ENCODE results near the gene ISCA2. TPM values are rescaled to one million over a fixed set of nuclear protein-coding genes. Genes with fewer than 3 reads are reported as not detected.

Gene ISCA2
- total RNA-seq, 1 experiment from 2014 or later = 37.5 TPM

GRCh38 chr14:74511966-74512830, 18.6 kb downstream of the ISCA2 start:
- no CpG with 5 or more reads among the region's 10 CpGs for WGBS (ENCODE audit: extremely low coverage, insufficient read length, low lambda C conversion rate)
- H3K27me3 ChIP-seq (ENCODE audit: insufficient read depth, low read length) = no peaks in the 10 kb centered on the region
- peak; percentile 13 for DNase-seq
- H2BK15ac ChIP-seq (ENCODE audit: low read depth, low read length) = no peak overlapping the region
- H3K4me1 Mint-ChIP-seq = peaks cover 47 to 50% of the 10 kb centered on the region in 2 experiments
- no peaks in the 10 kb centered on the region for H3K9me3 Mint-ChIP-seq
- no peak overlapping the region for H3K23ac ChIP-seq (ENCODE audit: insufficient read length, low read depth, low read length)
- H2BK12ac ChIP-seq (ENCODE audit: insufficient read length, low read depth, low read length) = no peak overlapping the region
- no peak overlapping the region for H4K5ac ChIP-seq (ENCODE audit: insufficient read length, low read depth, low read length)
- H2AFZ ChIP-seq (ENCODE audit: low read length) = no peak overlapping the region
- H3K23me2 ChIP-seq (ENCODE audit: insufficient read length, low read depth, low read length, poor library complexity, severe bottlenecking) = no peaks in the 10 kb centered on the region
- H3K36me3 Mint-ChIP-seq (ENCODE audit: insufficient read depth in 1 of 3, low read depth in 3 of 3) = no peaks in the 10 kb centered on the region
- H3K27ac Mint-ChIP-seq = peak overlapping the region in 1 of 3 experiments; percentile 59; a peak in 1 of 7 replicates
- no peak overlapping the region for H3K4me2 ChIP-seq (ENCODE audit: insufficient read depth, insufficient read length, low read length)
- no peak overlapping the region for H3K4ac ChIP-seq (ENCODE audit: low read depth, low read length)
- peaks cover 23% of the 10 kb centered on the region for H3K27me3 Mint-ChIP-seq (ENCODE audit: low read depth)
- peaks cover 5% of the 10 kb centered on the region; the same call in 1 of the 2 replicates for H3K4me1 ChIP-seq (ENCODE audit: insufficient read depth, low read length)
- H2BK5ac ChIP-seq (ENCODE audit: insufficient read length, low read length) = no peak overlapping the region
- no peak overlapping the region for H2AK5ac ChIP-seq (ENCODE audit: insufficient read length, low read length)
- no peaks in the 10 kb centered on the region for H3K79me2 ChIP-seq (ENCODE audit: insufficient read depth, low read length)
- no peak overlapping the region for H2BK20ac ChIP-seq (ENCODE audit: low read depth, low read length, poor library complexity, severe bottlenecking)
- no peak overlapping the region for H3K56ac ChIP-seq (ENCODE audit: insufficient read length, low read depth, low read length)
- no peaks in the 10 kb centered on the region for H3K79me1 ChIP-seq (ENCODE audit: insufficient read depth, low read depth, low read length, poor library complexity, severe bottlenecking)
- no peaks in the 10 kb centered on the region for H4K20me1 ChIP-seq (ENCODE audit: control insufficient read depth, insufficient read depth, insufficient read length)
- no peak overlapping the region for H4K91ac ChIP-seq (ENCODE audit: insufficient read length, low read depth, low read length)
- no peak overlapping the region for H3K18ac ChIP-seq (ENCODE audit: insufficient read length, low read depth, low read length)
- no peak overlapping the region for H3K27ac ChIP-seq (ENCODE audit: insufficient read length, low read depth, low read length)
- no peak overlapping the region for H4K8ac ChIP-seq (replicated peaks; ENCODE audit: insufficient read length, low read depth, low read length)
- TF ChIP-seq, protein P1, sequence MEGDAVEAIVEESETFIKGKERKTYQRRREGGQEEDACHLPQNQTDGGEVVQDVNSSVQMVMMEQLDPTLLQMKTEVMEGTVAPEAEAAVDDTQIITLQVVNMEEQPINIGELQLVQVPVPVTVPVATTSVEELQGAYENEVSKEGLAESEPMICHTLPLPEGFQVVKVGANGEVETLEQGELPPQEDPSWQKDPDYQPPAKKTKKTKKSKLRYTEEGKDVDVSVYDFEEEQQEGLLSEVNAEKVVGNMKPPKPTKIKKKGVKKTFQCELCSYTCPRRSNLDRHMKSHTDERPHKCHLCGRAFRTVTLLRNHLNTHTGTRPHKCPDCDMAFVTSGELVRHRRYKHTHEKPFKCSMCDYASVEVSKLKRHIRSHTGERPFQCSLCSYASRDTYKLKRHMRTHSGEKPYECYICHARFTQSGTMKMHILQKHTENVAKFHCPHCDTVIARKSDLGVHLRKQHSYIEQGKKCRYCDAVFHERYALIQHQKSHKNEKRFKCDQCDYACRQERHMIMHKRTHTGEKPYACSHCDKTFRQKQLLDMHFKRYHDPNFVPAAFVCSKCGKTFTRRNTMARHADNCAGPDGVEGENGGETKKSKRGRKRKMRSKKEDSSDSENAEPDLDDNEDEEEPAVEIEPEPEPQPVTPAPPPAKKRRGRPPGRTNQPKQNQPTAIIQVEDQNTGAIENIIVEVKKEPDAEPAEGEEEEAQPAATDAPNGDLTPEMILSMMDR (conservative IDR thresholded peaks at IDR 0.05) = no peak
- H3K9me3 ChIP-seq (ENCODE audit: control insufficient read depth, low read depth, low read length) = no peaks in the 10 kb centered on the region
- no peak overlapping the region for H3T11ph ChIP-seq (ENCODE audit: low read length)
- no peak overlapping the region for H3K14ac ChIP-seq (ENCODE audit: insufficient read depth, low read length)
- no peak overlapping the region for H3K4me3 Mint-ChIP-seq
- no peak overlapping the region for H3K9ac ChIP-seq (ENCODE audit: extremely low read depth, insufficient read length, low read length)
- no peak overlapping the region for H2BK120ac ChIP-seq (ENCODE audit: low read depth, low read length, poor library complexity, severe bottlenecking)
